ENCODE data around the gene WDCP. TPM values are rescaled to one million over a fixed set of nuclear protein-coding genes. Genes with fewer than 3 reads are reported as not detected.

The WDCP gene
- total and polyA plus RNA-seq, 10 of the 15 experiments (the other 5 are each of a cell fraction or from before 2014, with no cell fraction given) = 5.5 to 21.3 (median 13.2) TPM

DNA sequence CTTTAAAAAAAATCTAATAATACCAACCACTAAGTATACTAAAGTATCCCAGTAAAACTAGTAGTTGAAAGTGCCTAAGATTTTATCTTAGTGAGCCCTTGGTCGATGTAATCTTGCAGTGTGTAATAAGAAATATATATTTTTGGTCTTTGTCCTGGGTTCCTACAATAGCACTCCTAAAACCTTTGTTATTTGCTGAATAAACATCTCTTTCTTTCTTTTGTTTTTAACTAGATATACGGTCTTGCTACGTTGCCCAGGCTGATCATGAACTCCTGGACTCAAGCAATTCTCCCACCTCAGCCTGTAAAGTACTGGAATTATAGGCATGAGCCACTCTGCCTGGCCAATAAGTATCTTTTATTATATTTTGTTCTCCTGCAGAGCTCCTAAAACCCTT lies 39.8 kb upstream of the WDCP start:
- BruUV-seq (replicated peaks) = no TSS peak
- Histone ChIP-seq H3K9me3 (replicated peaks; ENCODE audit: control insufficient read depth, insufficient read depth, low read length) (no peaks in the 10 kb centered on the region), H3K27ac (ENCODE audit: control insufficient read depth, insufficient read depth) (no peak overlapping the region), H3K79me2 (ENCODE audit: control insufficient read depth, insufficient read depth, low read length) (no peaks in the 10 kb centered on the region), H3K27me3 (replicated peaks in 1 of 2; ENCODE audit: control insufficient read depth in 2 of 2, insufficient read depth in 2 of 2, low read length in 1 of 2) (no peaks in the 10 kb centered on the region), H4K20me1 (ENCODE audit: control insufficient read depth, insufficient read depth) (no peaks in the 10 kb centered on the region), H3K4me3 (no peak overlapping the region), H3K36me3 (ENCODE audit: control insufficient read depth in 2 of 2, insufficient read depth in 2 of 2, low read length in 1 of 2) (no peaks in the 10 kb centered on the region; a peak in 1 of 4 replicates), H3K4me1 (ENCODE audit: control insufficient read depth, insufficient read depth, low read length) (peaks cover 12% of the 10 kb centered on the region), H3K9ac (ENCODE audit: control insufficient read depth, insufficient read depth, low read length) (no peak overlapping the region), H2AFZ (ENCODE audit: control insufficient read depth, low read depth, low read length) (no peak overlapping the region), H3K4me2 (ENCODE audit: control insufficient read depth, insufficient read depth) (no peak overlapping the region)
- intact Hi-C loops (cut with micrococcal nuclease; ENCODE audit: unreplicated experiment) = no loop called here
- in situ Hi-C loops (cut with MboI) = loop anchor here (5.0 kb wide), 1 partner anchor 260 kb away; no protein-coding TSS in a partner anchor
- ChIA-PET SMC1A (ENCODE audit: uncharacterized antibody, unreplicated experiment) (interaction anchor here (0.9 kb wide), 1 partner anchor 77 kb away, joined by 3 read pairs; no protein-coding TSS in a partner anchor), CTCF (interaction anchor here (1.3 to 1.7 kb wide), 2 partner anchors 8 to 264 kb away, joined by 4 read pairs; no protein-coding TSS in a partner anchor), RAD21 (ENCODE audit: unreplicated experiment) (no interaction called here), POLR2A (interaction anchor here (0.6 to 1.3 kb wide), 2 partner anchors 11 to 155 kb away, joined by 4 to 7 read pairs; partner anchors contain the start of gene SF3B6)
- ATAC-seq (no peak), DNase-seq (ENCODE audit: low read depth, low spot score) (no peak), FAIRE-seq (no peak)
- WGBS (ENCODE audit: insufficient coverage, insufficient replicate concordance, low lambda C conversion rate, missing lambda C conversion rate) = 81% methylated on average over 3 of the region's 3 CpGs
- TF ChIP-seq DPF2 (IDR thresholded peaks at IDR 0.05) (no peak), SKIL (IDR thresholded peaks at IDR 0.05; ENCODE audit: low read depth, poor library complexity, severe bottlenecking) (no peak), BHLHE40 (IDR thresholded peaks at IDR 0.05; ENCODE audit: borderline replicate concordance in 1 of 2, low read depth in 2 of 2, low read length in 1 of 2) (no peak), FOS (IDR thresholded peaks at IDR 0.05; ENCODE audit: borderline replicate concordance, extremely low read depth, insufficient read length) (no peak), YY1 (IDR thresholded peaks at IDR 0.05; ENCODE audit: low read depth, low read length) (no peak), MYB (IDR thresholded peaks at IDR 0.05; ENCODE audit: borderline replicate concordance, low read depth, low read length) (no peak), ATF3 (IDR thresholded peaks at IDR 0.05; ENCODE audit: borderline replicate concordance, extremely low read depth, low read depth, low read length) (no peak), ATF7 (IDR thresholded peaks at IDR 0.05; ENCODE audit: low read depth) (no peak), HDAC2 (IDR thresholded peaks at IDR 0.05) (no peak), RAD51 (IDR thresholded peaks at IDR 0.05) (no peak), POLR2A (IDR thresholded peaks at IDR 0.05; ENCODE audit: low read depth, low read length) (no peak), RBBP5 (conservative IDR thresholded peaks at IDR 0.05) (no peak), ZSCAN29 (IDR thresholded peaks at IDR 0.05) (no peak), RELB (IDR thresholded peaks at IDR 0.05; ENCODE audit: low read depth) (no peak), STAT3 (IDR thresholded peaks at IDR 0.05; ENCODE audit: low read depth, low read length) (no peak)
- TF ChIP-seq, protein P1, sequence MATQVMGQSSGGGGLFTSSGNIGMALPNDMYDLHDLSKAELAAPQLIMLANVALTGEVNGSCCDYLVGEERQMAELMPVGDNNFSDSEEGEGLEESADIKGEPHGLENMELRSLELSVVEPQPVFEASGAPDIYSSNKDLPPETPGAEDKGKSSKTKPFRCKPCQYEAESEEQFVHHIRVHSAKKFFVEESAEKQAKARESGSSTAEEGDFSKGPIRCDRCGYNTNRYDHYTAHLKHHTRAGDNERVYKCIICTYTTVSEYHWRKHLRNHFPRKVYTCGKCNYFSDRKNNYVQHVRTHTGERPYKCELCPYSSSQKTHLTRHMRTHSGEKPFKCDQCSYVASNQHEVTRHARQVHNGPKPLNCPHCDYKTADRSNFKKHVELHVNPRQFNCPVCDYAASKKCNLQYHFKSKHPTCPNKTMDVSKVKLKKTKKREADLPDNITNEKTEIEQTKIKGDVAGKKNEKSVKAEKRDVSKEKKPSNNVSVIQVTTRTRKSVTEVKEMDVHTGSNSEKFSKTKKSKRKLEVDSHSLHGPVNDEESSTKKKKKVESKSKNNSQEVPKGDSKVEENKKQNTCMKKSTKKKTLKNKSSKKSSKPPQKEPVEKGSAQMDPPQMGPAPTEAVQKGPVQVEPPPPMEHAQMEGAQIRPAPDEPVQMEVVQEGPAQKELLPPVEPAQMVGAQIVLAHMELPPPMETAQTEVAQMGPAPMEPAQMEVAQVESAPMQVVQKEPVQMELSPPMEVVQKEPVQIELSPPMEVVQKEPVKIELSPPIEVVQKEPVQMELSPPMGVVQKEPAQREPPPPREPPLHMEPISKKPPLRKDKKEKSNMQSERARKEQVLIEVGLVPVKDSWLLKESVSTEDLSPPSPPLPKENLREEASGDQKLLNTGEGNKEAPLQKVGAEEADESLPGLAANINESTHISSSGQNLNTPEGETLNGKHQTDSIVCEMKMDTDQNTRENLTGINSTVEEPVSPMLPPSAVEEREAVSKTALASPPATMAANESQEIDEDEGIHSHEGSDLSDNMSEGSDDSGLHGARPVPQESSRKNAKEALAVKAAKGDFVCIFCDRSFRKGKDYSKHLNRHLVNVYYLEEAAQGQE (IDR thresholded peaks at IDR 0.05; ENCODE audit: low read depth, low read length) = no peak
- TF ChIP-seq, protein P2, sequence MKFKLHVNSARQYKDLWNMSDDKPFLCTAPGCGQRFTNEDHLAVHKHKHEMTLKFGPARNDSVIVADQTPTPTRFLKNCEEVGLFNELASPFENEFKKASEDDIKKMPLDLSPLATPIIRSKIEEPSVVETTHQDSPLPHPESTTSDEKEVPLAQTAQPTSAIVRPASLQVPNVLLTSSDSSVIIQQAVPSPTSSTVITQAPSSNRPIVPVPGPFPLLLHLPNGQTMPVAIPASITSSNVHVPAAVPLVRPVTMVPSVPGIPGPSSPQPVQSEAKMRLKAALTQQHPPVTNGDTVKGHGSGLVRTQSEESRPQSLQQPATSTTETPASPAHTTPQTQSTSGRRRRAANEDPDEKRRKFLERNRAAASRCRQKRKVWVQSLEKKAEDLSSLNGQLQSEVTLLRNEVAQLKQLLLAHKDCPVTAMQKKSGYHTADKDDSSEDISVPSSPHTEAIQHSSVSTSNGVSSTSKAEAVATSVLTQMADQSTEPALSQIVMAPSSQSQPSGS (IDR thresholded peaks at IDR 0.05; ENCODE audit: low read length) = no peak

All from GM12878 (cell line).